Body of pancreas (tissue), 4 donors: ENCODE measurements around the gene GPR142.

Source experiments
- CTCF ChIP-seq, 7 experiments: fragments of 450-650 bp in 4 of 7; fragments of 200-600 bp in 3 of 7; sonication (generic) in 3 of 7; IDR thresholded peaks; one replicate each; pipeline ENCODE4 v1.5.1; 2016 to 2019; ENCODE audit warnings: antibody characterized with exemption in 7 of 7
- POLR2A ChIP-seq, 3 donors: fragments of 450-650 bp; IDR thresholded peaks; one replicate each; pipeline ENCODE4 v1.6.1; 2016; ENCODE audit warnings: antibody characterized with exemption in 3 of 3, mild to moderate bottlenecking in 2 of 3

- TF ChIP-seq CTCF (IDR thresholded peaks at IDR 0.05) (no peak), POLR2A (IDR thresholded peaks at IDR 0.05) (no peak)
Measured at GRCh38 chr17:74343121-74343520, 24.2 kb upstream of the GPR142 start.
